ENCODE data around the gene SLC16A7.

- TF ChIP-seq CTCF (conservative IDR thresholded peaks at IDR 0.05 in 1 of 2, IDR thresholded peaks at IDR 0.05 in 1 of 2; ENCODE audit: extremely low read depth in 1 of 2, insufficient read depth in 1 of 2, low read depth in 1 of 2, low read length in 2 of 2) (no peak), EZH2 (IDR thresholded peaks at IDR 0.05; ENCODE audit: borderline replicate concordance, low read length) (no peak)
Observed at GRCh38 chr12:59742841-59743240, 147.0 kb downstream of the SLC16A7 start.

Data from mammary epithelial cell (primary cell).